ENCODE measurements around the gene CCNB2. TPM values are rescaled to one million over a fixed set of nuclear protein-coding genes. Genes with fewer than 3 reads are reported as not detected.
A peak's percentile ranks its signal among the peaks of the same experiment; 100 is the strongest.

Gene CCNB2
- total RNA-seq, 4 donors from 2014 or later = 0.44 to 1.2 (median 1.2) TPM; not detected in 1

DNA sequence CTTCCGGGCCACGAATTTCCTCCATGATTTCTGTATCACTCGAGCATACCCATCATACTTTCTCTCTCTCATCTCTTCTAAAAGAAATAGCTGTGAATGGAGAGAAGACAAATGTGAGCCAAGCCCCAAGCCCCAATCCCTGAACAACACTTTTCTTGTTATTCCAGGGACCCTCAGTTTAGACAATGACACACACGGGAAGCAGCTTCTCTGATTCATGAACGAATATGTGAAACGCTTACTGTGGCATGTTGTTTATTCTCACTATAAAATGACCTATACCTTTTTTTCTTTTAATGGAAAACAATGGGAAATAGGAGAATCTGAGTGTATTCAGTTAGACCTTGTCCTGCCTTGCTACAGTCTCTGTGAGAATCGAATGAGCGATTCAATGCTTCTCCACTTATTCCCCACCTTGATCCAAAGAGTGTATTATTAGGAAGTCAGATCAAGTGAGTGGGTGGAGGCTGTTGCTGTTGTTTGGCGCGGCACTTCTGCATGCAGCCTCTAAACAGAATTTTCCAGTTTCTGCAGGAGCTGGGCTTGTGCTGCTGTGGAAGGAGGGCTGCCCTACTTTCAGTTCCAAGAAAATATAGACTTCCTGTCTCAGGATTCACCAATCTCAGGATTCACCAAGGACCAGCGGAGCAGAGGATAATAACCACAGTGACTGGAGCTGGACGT lies 69.3 kb downstream of the CCNB2 start:
- H3K27ac ChIP-seq = peak overlapping the region in 2 of 4 donors; percentile 52 to 70
- WGBS, 2 donors = 77 to 78% methylated on average over 12 of the region's 12 CpGs
- peaks cover 0 to 30% (median 8%) of the 10 kb centered on the region in 4 donors for H3K4me1 ChIP-seq
- TF ChIP-seq EP300 (IDR thresholded peaks at IDR 0.05) (no peak), POLR2A (IDR thresholded peaks at IDR 0.05) (no peak)
- TF ChIP-seq, protein P1, sequence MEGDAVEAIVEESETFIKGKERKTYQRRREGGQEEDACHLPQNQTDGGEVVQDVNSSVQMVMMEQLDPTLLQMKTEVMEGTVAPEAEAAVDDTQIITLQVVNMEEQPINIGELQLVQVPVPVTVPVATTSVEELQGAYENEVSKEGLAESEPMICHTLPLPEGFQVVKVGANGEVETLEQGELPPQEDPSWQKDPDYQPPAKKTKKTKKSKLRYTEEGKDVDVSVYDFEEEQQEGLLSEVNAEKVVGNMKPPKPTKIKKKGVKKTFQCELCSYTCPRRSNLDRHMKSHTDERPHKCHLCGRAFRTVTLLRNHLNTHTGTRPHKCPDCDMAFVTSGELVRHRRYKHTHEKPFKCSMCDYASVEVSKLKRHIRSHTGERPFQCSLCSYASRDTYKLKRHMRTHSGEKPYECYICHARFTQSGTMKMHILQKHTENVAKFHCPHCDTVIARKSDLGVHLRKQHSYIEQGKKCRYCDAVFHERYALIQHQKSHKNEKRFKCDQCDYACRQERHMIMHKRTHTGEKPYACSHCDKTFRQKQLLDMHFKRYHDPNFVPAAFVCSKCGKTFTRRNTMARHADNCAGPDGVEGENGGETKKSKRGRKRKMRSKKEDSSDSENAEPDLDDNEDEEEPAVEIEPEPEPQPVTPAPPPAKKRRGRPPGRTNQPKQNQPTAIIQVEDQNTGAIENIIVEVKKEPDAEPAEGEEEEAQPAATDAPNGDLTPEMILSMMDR (IDR thresholded peaks at IDR 0.05) = no peak
- no peaks in the 10 kb centered on the region for H3K9me3 ChIP-seq
- H3K27me3 ChIP-seq = no peaks in the 10 kb centered on the region
- no peak for DNase-seq (ENCODE audit: low spot score in 2 of 2)
- no peak overlapping the region for H3K4me3 ChIP-seq
- peaks cover 0 to 67% (median 0%) of the 10 kb centered on the region in 3 donors for H3K36me3 ChIP-seq

Small RNA genes within 50 kb of the gene (small RNA-seq; reads per million reads assigned to genes)
- gene MIR2116 = 1.3 reads per million, percentile 37 among the genes with 10 or more reads in this experiment

Other genes starting within 250 kb of the CCNB2 start
- 100 to 1,000 TPM in 3 of 4 donors, 10 to 100 TPM in 1; 87.9 to 126 (median 115) TPM for gene SLTM, start 171.5 kb upstream of the CCNB2 start, total RNA-seq
- 10 to 100 TPM; 18.8 to 30.3 (median 20.6) TPM for gene RNF111, start 117.5 kb upstream of the CCNB2 start, total RNA-seq
- gene LDHAL6B, start 101.7 kb downstream of the CCNB2 start, total RNA-seq = not detected